MM.1S (cell line): Measurements from ENCODE around the gene FAM78B.

ENCODE experiments used
- DNase-seq: peaks from one replicate; pipeline ENCODE4 v3.0.0-alpha.2; 2015
- H2AFZ ChIP-seq: fragments of 300-600 bp; sonication (generic); 2 replicates; pipeline ENCODE4 v1.6.0; 2016; ENCODE audit warnings: antibody characterized with exemption, low read length
- H3F3A ChIP-seq: fragments of 300-600 bp; sonication (generic); 2 replicates; pipeline ENCODE4 v1.6.1; 2016; ENCODE audit warnings: mild to moderate bottlenecking, antibody characterized with exemption, low read length, moderate library complexity, mixed read lengths; ENCODE audit not compliant: insufficient read depth
- H3K27ac ChIP-seq: fragments of 300-600 bp; sonication (generic); 2 replicates; pipeline ENCODE4 v1.5.1; 2016; ENCODE audit warnings: mild to moderate bottlenecking, low read length
- H3K27me3 ChIP-seq: fragments of 300-600 bp; sonication (generic); replicated peaks from 2 replicates; pipeline ENCODE4 v1.6.0; 2016; ENCODE audit warnings: low read length; ENCODE audit not compliant: insufficient read depth
- H3K36me3 ChIP-seq: fragments of 300-600 bp; sonication (generic); replicated peaks from 2 replicates; pipeline ENCODE4 v1.6.1; 2016; ENCODE audit warnings: mild to moderate bottlenecking, low read length, mixed read lengths; ENCODE audit not compliant: insufficient read depth
- H3K4me1 ChIP-seq: fragments of 300-600 bp; sonication (generic); 2 replicates; pipeline ENCODE4 v1.6.1; 2016; ENCODE audit warnings: low read length, mixed read lengths
- H3K4me2 ChIP-seq: fragments of 300-600 bp; sonication (generic); 2 replicates; pipeline ENCODE4 v1.6.0; 2016; ENCODE audit warnings: low read depth, low read length
- H3K4me3 ChIP-seq: fragments of 300-600 bp; sonication (generic); 2 replicates; pipeline ENCODE4 v1.5.1; 2016; ENCODE audit warnings: low read length, mixed read lengths
- H3K79me2 ChIP-seq: fragments of 300-600 bp; sonication (generic); 2 replicates; pipeline ENCODE4 v1.6.1; 2016; ENCODE audit warnings: mixed run types, low read length, mixed read lengths
- H3K9ac ChIP-seq: fragments of 300-600 bp; sonication (generic); 2 replicates; pipeline ENCODE4 v1.6.1; 2016; ENCODE audit warnings: low read length, mixed read lengths
- H3K9me2 ChIP-seq: fragments of 300-600 bp; sonication (generic); replicated peaks from 2 replicates; pipeline ENCODE4 v1.6.1; 2016; ENCODE audit warnings: mild to moderate bottlenecking, low read length, mixed read lengths; ENCODE audit not compliant: insufficient read depth
- H3K9me3 ChIP-seq: fragments of 300-600 bp; sonication (generic); replicated peaks from 2 replicates; pipeline ENCODE4 v1.6.1; 2016; ENCODE audit warnings: mild to moderate bottlenecking, low read length, mixed read lengths; ENCODE audit not compliant: insufficient read depth
- H4K20me1 ChIP-seq: fragments of 300-600 bp; sonication (generic); 2 replicates; pipeline ENCODE4 v1.6.1; 2016; ENCODE audit warnings: mild to moderate bottlenecking, low read length, moderate library complexity, mixed read lengths; ENCODE audit not compliant: insufficient read depth
- CTCF ChIP-seq: fragments of 300-600 bp; sonication (generic); IDR thresholded peaks from 2 replicates; pipeline ENCODE4 v1.5.1; 2016; ENCODE audit warnings: antibody characterized with exemption, low read length, mixed read lengths
- EZH2 ChIP-seq: fragments of 300-600 bp; sonication (generic); optimal IDR thresholded peaks from 2 replicates; pipeline ENCODE3; 2017; ENCODE audit warnings: low read depth, mild to moderate bottlenecking, antibody characterized with exemption, low read length, mixed read lengths
- EZH2phosphoT487 ChIP-seq: fragments of 300-600 bp; sonication (generic); IDR thresholded peaks from 2 replicates; pipeline ENCODE4 v1.6.1; 2018; ENCODE audit warnings: antibody characterized with exemption, low read length

FAM78B gene

GRCh38 chr1:166169182-166169581 is 2.4 kb upstream of the FAM78B start:
- H3K79me2 ChIP-seq = no peaks in the 10 kb centered on the region
- H2AFZ ChIP-seq = no peak overlapping the region
- TF ChIP-seq EZH2 (no peak), EZH2phosphoT487 (no peak), CTCF (no peak)
- no peaks in the 10 kb centered on the region for H3K9me3 ChIP-seq
- no peaks in the 10 kb centered on the region for H3K36me3 ChIP-seq
- no peak for DNase-seq
- H3F3A ChIP-seq = peaks cover 7% of the 10 kb centered on the region; the same call in 1 of the 2 replicates
- no peak overlapping the region for H3K4me3 ChIP-seq
- peaks cover 5% of the 10 kb centered on the region; the same call in 1 of the 2 replicates for H3K4me1 ChIP-seq
- H4K20me1 ChIP-seq = no peaks in the 10 kb centered on the region
- H3K9ac ChIP-seq = no peak overlapping the region
- H3K27me3 ChIP-seq = peaks cover 8% of the 10 kb centered on the region
- no peak overlapping the region for H3K4me2 ChIP-seq
- H3K9me2 ChIP-seq = no peaks in the 10 kb centered on the region
- H3K27ac ChIP-seq = no peak overlapping the region

GRCh38 chr1:166167572-166167925 is 748 bp upstream of the FAM78B start:
- no peak overlapping the region for H3K27ac ChIP-seq
- peak overlapping the region; percentile 52 for H3K4me2 ChIP-seq

GRCh38 chr1:166166329-166166697 is 488 bp downstream of the FAM78B start:
- Histone ChIP-seq H3F3A (peaks cover 7% of the 10 kb centered on the region; the same call in 1 of the 2 replicates), H3K9me3 (no peaks in the 10 kb centered on the region), H3K4me1 (peaks cover 5% of the 10 kb centered on the region; the same call in 1 of the 2 replicates), H3K9ac (no peak overlapping the region), H2AFZ (no peak overlapping the region), H3K27ac (no peak overlapping the region), H3K4me2 (peak overlapping the region; percentile 99; the same call in 1 of the 2 replicates), H4K20me1 (no peaks in the 10 kb centered on the region), H3K9me2 (no peaks in the 10 kb centered on the region), H3K36me3 (no peaks in the 10 kb centered on the region), H3K4me3 (peak overlapping the region; percentile 49; the same call in 1 of the 2 replicates), H3K27me3 (peaks cover 8% of the 10 kb centered on the region), H3K79me2 (no peaks in the 10 kb centered on the region)
- TF ChIP-seq EZH2 = no peak
- no peak for TF ChIP-seq CTCF
- TF ChIP-seq EZH2phosphoT487 = no peak
- no peak for DNase-seq

More at GRCh38 chr1:166167572-166167925, 748 bp upstream of the FAM78B start:
- peaks cover 5% of the 10 kb centered on the region; the same call in 1 of the 2 replicates for H3K4me1 ChIP-seq
- no peaks in the 10 kb centered on the region for H4K20me1 ChIP-seq
- no peak overlapping the region for H3K9ac ChIP-seq
- no peaks in the 10 kb centered on the region for H3K9me3 ChIP-seq
- TF ChIP-seq CTCF (no peak), EZH2 (no peak), EZH2phosphoT487 (no peak)
- no peaks in the 10 kb centered on the region for H3K79me2 ChIP-seq
- peak overlapping the region; percentile 47 for H3K4me3 ChIP-seq
- peak overlapping the region; percentile 40 for H2AFZ ChIP-seq
- H3K27me3 ChIP-seq = peaks cover 8% of the 10 kb centered on the region
- no peaks in the 10 kb centered on the region for H3K36me3 ChIP-seq
- no peak for DNase-seq
- H3F3A ChIP-seq = peaks cover 7% of the 10 kb centered on the region; the same call in 1 of the 2 replicates
- no peaks in the 10 kb centered on the region for H3K9me2 ChIP-seq
